Measurements from ENCODE around the gene SGMS1.

Gene SGMS1

DNA sequence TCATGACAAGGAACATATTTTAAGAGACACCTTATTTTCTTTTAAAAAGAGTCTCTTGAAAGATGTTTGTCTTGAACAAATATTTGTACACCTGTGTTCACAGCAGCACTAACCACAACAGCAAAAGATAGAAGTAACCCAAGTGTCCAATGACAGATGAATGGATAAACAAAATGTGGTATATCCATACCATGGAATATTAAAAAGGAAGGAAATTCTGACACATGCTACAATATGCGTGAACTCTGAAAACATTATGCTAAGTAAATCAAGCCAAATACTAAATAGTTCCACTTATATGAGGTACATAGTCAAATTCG lies 17.8 kb downstream of the SGMS1 start:
- DNase-seq, result no peak

- peak; percentile 98 for DNase-seq
Observed at GRCh38 chr10:50605269-50605950, 18.3 kb downstream of the SGMS1 start.

- no peak for DNase-seq
Observed at GRCh38 chr10:50604809-50605208, 18.9 kb downstream of the SGMS1 start.

DNA sequence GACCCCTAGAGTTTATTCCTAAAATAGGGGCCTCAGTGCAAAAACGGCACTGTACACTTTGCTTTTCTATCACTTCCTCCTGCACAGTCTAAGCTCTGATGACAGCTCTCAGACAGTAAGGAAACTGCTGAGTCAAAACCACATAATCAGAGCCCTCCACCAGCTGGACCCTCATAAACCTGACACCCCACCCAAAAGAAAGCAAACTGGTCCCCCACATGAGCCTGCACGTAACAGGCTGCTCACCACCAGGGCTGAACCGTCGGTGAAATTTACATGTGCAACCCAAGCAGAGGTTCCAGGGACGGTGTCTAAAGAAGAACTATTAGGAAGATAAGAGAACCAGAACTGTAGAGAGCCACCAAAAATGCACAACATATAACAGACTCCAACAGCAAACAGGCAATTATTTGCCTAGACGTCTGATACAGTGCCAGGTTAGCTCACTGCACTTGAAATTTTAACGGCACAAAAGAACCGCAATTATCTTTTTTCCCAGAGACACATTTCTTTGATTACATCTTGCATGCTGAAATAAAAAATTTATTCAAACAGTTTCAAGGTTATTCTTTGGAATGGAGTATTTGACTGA lies 19.6 kb downstream of the SGMS1 start:
- DNase-seq, result no peak

- no peak for DNase-seq
Observed at GRCh38 chr10:50603151-50603850, 20.5 kb downstream of the SGMS1 start.

DNA sequence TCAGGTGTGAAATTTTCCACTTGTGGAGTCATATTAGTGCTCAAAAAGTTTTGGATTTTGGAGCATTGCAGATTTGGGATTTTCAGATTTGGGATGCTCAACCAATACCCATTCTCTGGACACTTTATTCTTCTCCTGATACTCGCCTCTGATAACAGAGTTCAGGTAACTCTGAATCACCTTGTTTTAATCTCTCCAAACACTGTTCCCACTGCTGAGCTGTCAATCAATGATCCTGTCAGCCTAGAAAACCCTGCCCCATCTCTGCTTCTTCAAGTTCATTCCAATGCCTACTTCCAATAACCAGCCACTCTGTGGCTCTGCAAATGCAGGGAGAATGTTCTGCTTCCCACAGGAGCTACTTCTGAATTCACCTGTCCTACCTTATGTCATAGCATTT lies 21.8 kb downstream of the SGMS1 start:
- no peak for DNase-seq

DNA sequence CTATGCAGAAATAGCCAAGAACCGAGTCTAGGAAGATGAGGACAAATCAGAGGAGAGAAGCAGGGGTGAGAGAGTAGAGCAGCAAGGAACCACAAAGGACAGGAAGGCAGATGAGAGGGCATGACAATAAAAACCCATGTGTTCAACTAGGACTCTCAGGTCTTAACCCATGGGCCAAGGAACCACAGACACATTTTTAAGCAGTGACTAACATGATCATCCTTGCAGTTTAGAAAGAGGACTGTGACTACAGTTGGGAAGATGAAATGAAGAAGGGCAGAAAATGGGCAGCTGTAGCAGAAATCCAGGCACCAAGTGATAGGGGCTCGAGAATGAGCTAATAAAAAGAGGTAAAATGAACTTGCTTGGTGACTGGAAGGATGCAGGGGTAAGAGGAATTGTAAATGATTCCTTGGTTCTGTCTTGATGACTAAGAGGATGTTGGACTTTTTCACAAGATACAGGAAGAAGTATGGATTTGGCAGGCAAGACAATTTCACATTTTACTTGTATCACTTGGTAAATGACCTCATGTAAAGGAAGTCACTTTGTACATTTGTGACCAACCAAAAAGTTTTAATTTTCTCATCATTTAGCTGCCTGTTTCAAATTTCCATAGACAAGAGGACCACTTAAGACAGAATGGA lies 22.8 kb downstream of the SGMS1 start:
- no peak for DNase-seq

DNA sequence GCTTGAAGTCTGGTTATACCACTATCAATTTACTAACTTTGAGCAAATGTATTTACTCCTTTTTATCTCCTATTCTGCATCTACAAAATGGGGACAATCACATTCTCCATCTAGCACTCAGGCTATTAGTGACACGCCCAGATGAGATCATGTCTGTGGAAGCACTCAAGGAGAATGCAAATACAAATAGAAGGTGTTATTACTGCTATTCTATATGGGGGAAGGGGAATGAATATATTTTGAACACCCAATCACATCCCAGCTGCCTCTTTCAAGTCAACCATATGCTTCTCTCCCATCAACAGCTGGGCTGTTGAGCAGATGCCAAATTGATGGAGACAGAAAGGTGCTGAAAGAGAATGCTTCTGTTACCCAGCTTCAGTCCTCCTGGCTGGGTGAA lies 23.5 kb downstream of the SGMS1 start:
- no peak for DNase-seq

GRCh38 chr10:50596897-50597296 lies 26.9 kb downstream of the SGMS1 start:
- DNase-seq, result no peak

- DNase-seq, result no peak
Observed at GRCh38 chr10:50596456-50596855, 27.3 kb downstream of the SGMS1 start.

DNA sequence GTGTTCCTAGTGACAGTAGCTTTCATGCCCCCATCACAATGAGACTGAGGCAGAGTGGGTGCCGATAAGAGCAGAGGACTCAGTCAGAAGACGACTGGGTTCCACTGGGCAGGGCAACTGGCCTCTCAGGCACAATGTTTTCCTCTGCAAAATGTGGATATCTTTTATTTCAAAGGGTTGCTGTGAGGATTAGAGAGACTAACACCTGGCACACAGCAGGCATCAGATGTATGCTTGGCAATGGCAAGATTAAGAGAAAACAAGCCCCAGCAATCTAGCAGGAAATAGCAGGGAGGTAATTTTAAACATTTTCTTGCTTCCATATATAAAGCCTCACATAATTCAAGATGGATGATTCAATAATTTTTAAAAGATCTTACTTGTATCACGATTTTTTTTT lies 28.0 kb downstream of the SGMS1 start:
- DNase-seq, result no peak

DNA sequence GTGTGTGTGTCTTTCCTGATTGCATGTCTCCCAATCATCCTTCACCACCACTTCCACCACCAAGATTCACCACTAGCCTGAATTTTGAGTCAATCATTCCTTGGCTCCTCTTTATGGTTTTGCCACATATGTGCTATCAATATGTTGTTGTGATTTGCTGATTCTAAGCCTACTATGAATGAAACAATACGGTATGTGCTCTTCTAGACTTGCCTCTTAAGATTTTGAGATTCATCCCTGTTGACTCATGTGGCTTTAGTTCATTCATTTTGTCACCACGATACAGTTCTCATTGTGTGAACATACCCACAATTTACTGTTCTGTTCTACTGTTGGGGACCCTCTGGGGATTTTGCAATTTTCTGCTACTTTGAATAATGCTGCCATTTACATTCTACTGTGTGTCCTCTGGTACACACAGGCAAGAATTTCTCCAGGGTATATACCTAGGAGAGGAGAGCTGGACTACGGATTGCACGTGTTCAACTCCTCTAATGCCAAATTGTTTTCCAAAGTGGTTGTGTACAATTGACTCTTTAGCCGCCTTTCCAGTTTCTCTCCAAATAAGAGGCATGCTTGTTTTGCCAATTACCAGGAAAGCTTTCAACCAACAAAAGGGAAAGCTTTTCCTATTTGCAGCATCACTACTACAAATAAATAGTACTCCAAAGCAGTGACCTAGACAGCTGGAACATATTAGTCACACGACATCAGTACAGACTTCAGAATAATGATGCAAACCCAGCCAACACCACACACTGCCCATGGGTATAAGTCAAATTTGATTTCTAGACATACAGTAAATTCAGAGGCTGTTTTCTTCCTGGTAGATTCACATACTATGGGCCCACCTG lies 30.0 kb downstream of the SGMS1 start:
- DNase-seq, result no peak

DNA sequence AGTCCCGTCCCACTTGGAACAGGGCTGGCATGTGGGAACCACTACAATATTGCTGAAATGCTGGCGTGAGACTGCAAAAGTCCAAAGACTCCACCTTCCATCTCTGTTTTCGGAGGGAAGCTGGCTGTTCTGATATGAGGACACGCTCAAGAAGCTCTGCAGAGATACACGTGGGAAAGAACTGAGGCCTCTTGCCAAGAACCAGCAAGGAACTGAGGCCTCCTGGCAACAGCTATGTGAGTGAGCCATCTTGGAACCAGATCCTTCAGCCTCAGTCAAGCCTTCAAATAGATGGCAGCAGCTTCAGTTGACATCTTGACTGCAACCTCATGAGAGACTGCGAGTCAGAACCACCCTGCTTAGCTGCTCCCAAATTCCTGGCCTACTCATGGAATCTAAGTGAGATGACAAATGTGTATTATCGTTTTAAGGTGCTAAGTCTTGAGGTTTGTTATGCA lies 30.8 kb downstream of the SGMS1 start:
- no peak for DNase-seq

DNA sequence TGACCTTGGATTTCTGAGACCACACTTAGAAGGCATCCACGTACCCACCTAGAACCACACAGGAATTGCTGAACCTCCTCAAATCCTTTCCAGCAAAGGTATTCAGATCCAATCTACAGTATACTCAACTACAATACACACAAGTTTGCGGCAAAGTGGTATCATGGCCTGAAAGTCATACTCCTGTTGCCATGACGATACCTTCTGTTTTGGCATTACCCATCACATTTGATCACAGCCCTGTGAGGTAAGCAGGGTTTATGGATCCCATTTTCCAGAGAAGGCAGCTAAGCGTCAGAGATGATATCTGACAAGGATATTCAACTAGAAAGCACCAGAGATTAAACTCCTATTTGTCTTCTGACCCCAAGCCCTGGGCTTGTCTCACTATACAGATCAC lies 32.8 kb downstream of the SGMS1 start:
- no peak for DNase-seq

GRCh38 chr10:50586740-50587088 lies 37.0 kb downstream of the SGMS1 start:
- no peak for DNase-seq

DNA sequence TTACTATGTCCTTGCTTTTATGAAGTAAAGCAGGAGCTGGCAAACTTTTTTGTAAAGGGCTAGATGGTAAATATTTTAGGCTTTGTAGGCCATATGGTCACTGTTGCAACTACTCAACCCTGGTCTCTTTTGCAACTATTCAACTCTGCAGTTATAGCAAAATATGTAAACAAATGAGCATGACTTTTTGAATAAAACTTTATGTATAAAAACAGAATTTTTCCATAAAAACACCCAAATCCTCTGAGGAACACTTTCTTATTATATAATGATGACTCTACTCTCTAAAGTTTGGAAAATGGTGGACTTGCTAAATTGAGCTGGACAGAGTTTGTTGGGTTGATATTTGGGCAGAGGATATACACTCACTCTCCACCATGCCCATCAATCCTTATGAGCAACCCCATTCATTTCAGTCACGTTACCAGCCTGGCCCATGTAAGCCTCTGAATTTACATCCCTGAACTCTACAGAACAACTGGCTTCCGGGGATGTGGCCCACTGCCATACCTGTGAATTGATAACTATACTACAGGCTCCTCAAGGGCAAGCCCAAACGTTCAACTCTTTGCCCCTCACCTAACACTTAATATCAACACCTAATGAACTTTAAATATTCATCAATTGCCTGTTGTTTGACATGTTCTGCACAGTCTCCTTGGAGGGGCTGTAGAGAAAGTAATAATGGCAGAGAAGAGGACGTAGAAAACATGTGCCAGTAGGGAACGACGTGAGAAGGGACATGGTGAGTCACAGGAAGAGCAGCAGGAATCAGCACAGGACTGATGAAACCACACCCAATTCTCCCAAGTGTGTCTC lies 37.6 kb downstream of the SGMS1 start:
- DNase-seq, result no peak

GRCh38 chr10:50582766-50583762 lies 40.7 kb downstream of the SGMS1 start:
- DNase-seq, result no peak

- DNase-seq, result no peak
Observed at GRCh38 chr10:50582046-50582445, 41.7 kb downstream of the SGMS1 start.

- no peak for DNase-seq
Observed at GRCh38 chr10:50580262-50580891, 43.4 kb downstream of the SGMS1 start.

DNA sequence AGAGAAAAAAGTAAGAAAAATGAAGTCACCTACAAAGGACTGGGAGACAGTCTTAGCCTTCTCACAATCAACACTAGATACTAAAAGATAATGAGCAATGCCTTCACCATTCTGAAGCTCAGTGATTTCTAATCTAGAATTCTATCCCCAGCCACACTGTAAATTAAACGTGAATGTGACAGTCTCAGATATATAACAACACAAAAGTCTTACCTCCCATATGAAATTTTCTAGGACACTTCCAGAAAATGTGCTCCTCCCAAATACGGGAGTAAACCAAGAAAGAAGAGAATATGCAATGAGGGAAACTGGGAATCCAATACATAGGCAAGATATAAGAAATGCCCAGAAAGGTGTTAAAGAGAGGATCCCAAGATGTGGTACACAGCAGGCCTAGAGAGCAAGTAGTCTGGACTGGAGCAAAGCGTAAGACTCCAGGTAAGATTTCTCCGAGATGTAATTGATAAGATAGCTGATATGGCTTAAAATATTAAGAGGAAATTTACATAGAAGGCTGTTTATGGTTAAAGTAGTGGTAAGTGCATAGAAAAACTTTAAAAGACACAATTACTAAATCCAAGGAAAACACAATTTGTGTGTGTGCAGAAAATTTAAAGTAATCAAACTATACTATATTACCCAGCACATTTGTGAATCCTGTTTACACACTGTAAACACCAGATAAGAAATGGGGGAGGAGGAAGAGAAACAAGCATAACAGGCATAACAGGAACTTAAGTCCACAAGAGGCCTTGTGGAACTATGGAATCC lies 44.1 kb downstream of the SGMS1 start:
- DNase-seq, result no peak
